A673 (cell line): ENCODE results near the gene TYRO3. TPM values are rescaled to one million over a fixed set of nuclear protein-coding genes. Genes with fewer than 3 reads are reported as not detected.

ENCODE experiments used
- BruUV-seq: library from RNA; stranded (reverse); fragments of 400-500 nt; replicated peaks from 2 replicates; lab custom pipeline; 2021; lab: Mats Ljungman, UMichigan
- CTCF ChIA-PET: fragments of 300-600 bp; sonication (Branson Sonifier 250); formaldehyde crosslinking; loops from one replicate; lab custom pipeline; 2022; ENCODE audit warnings: antibody characterized with exemption; lab: Charles Lee
- POLR2A ChIA-PET: fragments of 300-600 bp; sonication (Branson Sonifier 250); formaldehyde crosslinking; loops from one replicate; lab custom pipeline; 2022; ENCODE audit warnings: antibody characterized with exemption; ENCODE audit not compliant: low non-redundant PET; lab: Charles Lee
- DNase-seq: peaks from one replicate; pipeline ENCODE4 v3.0.0-alpha.2; 2015; ENCODE audit warnings: low spot score
- H3K27ac ChIP-seq: fragments of 200-600 bp; sonication (generic); 2 replicates; pipeline ENCODE4 v1.5.1; 2016; ENCODE audit warnings: mixed run types, low read depth, mild to moderate bottlenecking, mixed read lengths, antibody characterized with exemption, low read length; ENCODE audit not compliant: poor library complexity, severe bottlenecking
- H3K27me3 ChIP-seq: fragments of 200-600 bp; sonication (generic); replicated peaks from 2 replicates; pipeline ENCODE4 v1.6.1; 2017; ENCODE audit warnings: mixed run types, low read depth, mild to moderate bottlenecking, mixed read lengths, antibody characterized with exemption, low read length; ENCODE audit not compliant: insufficient read depth, poor library complexity
- H3K36me3 ChIP-seq: fragments of 200-600 bp; sonication (generic); 2 replicates; pipeline ENCODE4 v1.6.1; 2016; ENCODE audit warnings: mixed run types, mild to moderate bottlenecking, mixed read lengths, antibody characterized with exemption, low read length; ENCODE audit not compliant: insufficient read depth, poor library complexity, severe bottlenecking
- H3K4me1 ChIP-seq: fragments of 200-600 bp; sonication (generic); 2 replicates; pipeline ENCODE4 v1.6.1; 2017; ENCODE audit warnings: mixed run types, mild to moderate bottlenecking, mixed read lengths, antibody characterized with exemption, low read length; ENCODE audit not compliant: insufficient read depth, poor library complexity, severe bottlenecking
- H3K4me3 ChIP-seq: fragments of 200-600 bp; sonication (generic); 2 replicates; pipeline ENCODE4 v1.5.1; 2016; ENCODE audit warnings: low read depth, mixed run types, mild to moderate bottlenecking, mixed read lengths, low read length; ENCODE audit not compliant: poor library complexity, severe bottlenecking
- H3K9me3 ChIP-seq: fragments of 200-600 bp; sonication (generic); 2 replicates; pipeline ENCODE4 v1.6.1; 2016; ENCODE audit warnings: mixed run types, low read depth, mild to moderate bottlenecking, mixed read lengths, antibody characterized with exemption, low read length; ENCODE audit not compliant: poor library complexity, severe bottlenecking
- EZH2 ChIP-seq: fragments of 200-600 bp; sonication (generic); IDR thresholded peaks from 2 replicates; pipeline ENCODE4 v1.6.1; 2017; ENCODE audit warnings: borderline replicate concordance, low read depth, mild to moderate bottlenecking, mixed read lengths, antibody characterized with exemption, low read length; ENCODE audit not compliant: poor library complexity, severe bottlenecking
- intact Hi-C: fragments of 100-400 bp; cut with micrococcal nuclease; formaldehyde crosslinking; loops from one replicate; pipeline ENCODE4 v1.10.0; 2022; ENCODE audit not compliant: unreplicated experiment
- total RNA-seq: library from RNA; stranded (reverse); gene quantifications from 2 replicates; pipeline ENCODE4 v1.2.3, GENCODE V29; 2021
- TF ChIP-seq, protein P1 (sequence below): fragments of 300-800, 200-600 bp; sonication (generic); conservative IDR thresholded peaks from 2 replicates; pipeline ENCODE4 v1.5.1; 2017; ENCODE audit warnings: low read depth, mild to moderate bottlenecking, antibody characterized with exemption, low read length, moderate library complexity, mixed read lengths

The TYRO3 gene
- total RNA-seq, 1 experiment from 2014 or later, result 26.0 TPM

DNA sequence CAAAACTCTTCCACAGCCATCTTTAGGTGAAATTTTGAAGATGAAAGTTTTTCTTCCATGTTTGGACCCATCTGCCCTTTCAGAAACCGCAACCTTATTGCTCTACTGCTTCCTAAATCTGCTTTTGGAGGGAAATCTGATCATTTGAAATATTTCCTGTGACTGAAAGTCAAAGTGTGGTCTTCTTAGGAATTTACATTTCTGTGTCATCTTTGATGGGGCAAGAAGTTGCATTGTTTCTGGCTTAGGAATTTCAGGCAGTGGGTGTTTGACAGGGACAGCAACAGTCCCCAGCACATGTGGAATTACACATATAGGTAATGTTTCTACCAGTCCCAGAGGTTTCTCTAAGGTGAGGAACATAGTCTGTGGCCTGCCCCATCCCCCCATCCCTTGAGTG, 5.3 kb upstream of the TYRO3 start:
- no peak for DNase-seq
- Histone ChIP-seq H3K9me3 (no peaks in the 10 kb centered on the region), H3K27me3 (no peaks in the 10 kb centered on the region), H3K4me1 (peaks cover 10% of the 10 kb centered on the region), H3K4me3 (no peak overlapping the region), H3K36me3 (no peaks in the 10 kb centered on the region), H3K27ac (no peak overlapping the region)
- intact Hi-C loops, result loop anchor here (10.0 kb wide), 1 partner anchor 351 kb away; no protein-coding TSS in a partner anchor
- no peak for TF ChIP-seq EZH2
- TF ChIP-seq, protein P1, sequence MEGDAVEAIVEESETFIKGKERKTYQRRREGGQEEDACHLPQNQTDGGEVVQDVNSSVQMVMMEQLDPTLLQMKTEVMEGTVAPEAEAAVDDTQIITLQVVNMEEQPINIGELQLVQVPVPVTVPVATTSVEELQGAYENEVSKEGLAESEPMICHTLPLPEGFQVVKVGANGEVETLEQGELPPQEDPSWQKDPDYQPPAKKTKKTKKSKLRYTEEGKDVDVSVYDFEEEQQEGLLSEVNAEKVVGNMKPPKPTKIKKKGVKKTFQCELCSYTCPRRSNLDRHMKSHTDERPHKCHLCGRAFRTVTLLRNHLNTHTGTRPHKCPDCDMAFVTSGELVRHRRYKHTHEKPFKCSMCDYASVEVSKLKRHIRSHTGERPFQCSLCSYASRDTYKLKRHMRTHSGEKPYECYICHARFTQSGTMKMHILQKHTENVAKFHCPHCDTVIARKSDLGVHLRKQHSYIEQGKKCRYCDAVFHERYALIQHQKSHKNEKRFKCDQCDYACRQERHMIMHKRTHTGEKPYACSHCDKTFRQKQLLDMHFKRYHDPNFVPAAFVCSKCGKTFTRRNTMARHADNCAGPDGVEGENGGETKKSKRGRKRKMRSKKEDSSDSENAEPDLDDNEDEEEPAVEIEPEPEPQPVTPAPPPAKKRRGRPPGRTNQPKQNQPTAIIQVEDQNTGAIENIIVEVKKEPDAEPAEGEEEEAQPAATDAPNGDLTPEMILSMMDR, result no peak
- ChIA-PET POLR2A (no interaction called here), CTCF (no interaction called here)
- BruUV-seq, result no TSS peak

DNA sequence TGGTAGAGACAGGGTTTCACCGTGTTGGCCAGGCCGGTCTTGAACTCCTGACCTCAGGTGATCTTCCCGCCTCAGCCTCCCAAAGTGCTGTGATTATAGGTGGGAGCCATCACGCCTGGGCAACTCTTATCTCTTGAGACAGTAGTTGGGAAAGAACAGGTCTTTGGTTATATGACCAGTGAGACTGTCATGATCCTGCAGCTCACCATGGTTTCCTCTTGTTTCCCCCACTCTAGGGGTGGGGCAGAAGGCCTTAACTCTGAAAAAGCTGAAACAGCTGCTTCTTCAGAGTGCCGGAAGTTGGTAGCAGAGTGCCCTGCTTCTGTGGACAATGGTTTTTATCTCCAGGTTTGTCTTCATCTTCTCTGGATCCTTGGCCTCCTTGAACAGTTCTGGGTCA, 4.7 kb upstream of the TYRO3 start:
- H3K27me3 ChIP-seq, result no peaks in the 10 kb centered on the region
- intact Hi-C loops, result loop anchor here (10.0 kb wide), 1 partner anchor 350 kb away; no protein-coding TSS in a partner anchor
- no peak overlapping the region for H3K27ac ChIP-seq
- H3K4me3 ChIP-seq, result no peak overlapping the region
- DNase-seq, result no peak
- no peaks in the 10 kb centered on the region for H3K36me3 ChIP-seq
- CTCF ChIA-PET, result no interaction called here
- POLR2A ChIA-PET, result no interaction called here
- no TSS peak for BruUV-seq
- TF ChIP-seq EZH2, result no peak
- TF ChIP-seq, protein P1, result no peak
- H3K9me3 ChIP-seq, result no peaks in the 10 kb centered on the region
- H3K4me1 ChIP-seq, result peaks cover 10% of the 10 kb centered on the region

DNA sequence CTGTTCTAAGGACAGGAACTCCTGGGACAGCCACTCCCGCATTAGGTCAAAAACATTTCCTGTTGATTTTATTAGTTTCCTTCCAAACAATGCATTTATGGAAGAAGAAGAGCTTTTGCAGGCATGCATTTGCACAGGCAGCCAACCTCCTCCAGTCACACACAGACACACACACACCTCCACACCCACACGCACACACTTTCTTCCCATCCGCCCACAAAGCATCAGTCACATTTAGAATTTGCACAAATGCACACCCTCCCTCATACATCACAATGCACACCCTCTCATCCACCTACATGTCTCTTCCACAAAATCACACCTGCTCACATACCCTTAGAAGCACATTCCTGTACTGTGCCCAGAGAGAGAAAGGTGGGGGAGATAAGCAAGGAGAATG, 4.1 kb upstream of the TYRO3 start:
- H3K4me1 ChIP-seq, result peaks cover 12% of the 10 kb centered on the region
- TF ChIP-seq, protein P1, result no peak
- H3K36me3 ChIP-seq, result no peaks in the 10 kb centered on the region
- H3K4me3 ChIP-seq, result no peak overlapping the region
- POLR2A ChIA-PET, result interaction anchor here (0.6 kb wide), 1 partner anchor 26 kb away, joined by 3 read pairs; no protein-coding TSS in a partner anchor
- BruUV-seq, result no TSS peak
- intact Hi-C loops, result loop anchor here (10.0 kb wide), 1 partner anchor 350 kb away; no protein-coding TSS in a partner anchor
- no peaks in the 10 kb centered on the region for H3K9me3 ChIP-seq
- H3K27me3 ChIP-seq, result no peaks in the 10 kb centered on the region
- CTCF ChIA-PET, result no interaction called here
- H3K27ac ChIP-seq, result no peak overlapping the region
- DNase-seq, result no peak
